GM19463 (cell line): ENCODE data around the gene GIPR.
"Not testable (repeated sequence)": the region's sequence is repeated elsewhere in the genome, so short reads cannot be mapped to it uniquely, and the experiment has no call there.

ENCODE experiments used
- ATAC-seq: cut with Tn5 transposase; IDR thresholded peaks from one replicate; pipeline ENCODE4 v1.9.1; 2021; ENCODE audit warnings: mild to moderate bottlenecking, moderate library complexity; ENCODE audit not compliant: unreplicated experiment

The GIPR gene

DNA sequence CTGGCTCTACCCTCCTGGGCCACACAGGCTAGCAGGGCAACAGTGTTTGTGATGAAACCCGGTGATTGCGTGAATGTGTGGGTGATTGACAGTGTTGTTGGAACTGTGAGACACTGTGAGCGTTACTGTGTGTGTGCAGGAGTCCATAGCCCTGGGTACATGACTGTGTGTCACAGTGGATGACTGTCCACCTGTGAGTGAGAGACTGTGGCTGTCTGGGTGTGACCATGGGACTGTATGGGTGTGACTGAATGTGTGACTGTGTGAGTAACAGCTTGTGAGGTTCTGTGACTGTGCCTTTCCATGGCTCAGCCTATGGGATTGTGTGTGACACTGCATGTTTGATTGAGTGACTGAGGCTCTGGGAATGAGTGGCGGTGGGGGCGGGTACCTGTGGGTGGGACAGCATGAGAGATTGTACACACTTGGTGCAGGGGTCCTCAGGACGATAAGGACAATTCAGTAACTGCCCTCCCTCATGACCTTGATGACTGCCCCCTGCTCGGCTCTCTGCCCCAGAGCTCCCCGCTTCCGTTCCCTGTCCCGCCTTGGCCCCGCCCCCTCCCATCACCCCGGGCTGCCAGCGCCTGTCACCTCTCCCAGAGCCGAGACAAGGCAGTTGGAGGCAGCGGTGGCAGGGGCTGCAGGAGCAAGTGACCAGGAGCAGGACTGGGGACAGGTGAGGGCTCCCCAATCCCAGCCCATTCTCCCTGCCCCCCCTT is at the start of gene GIPR:
GIPR (plus strand) TSS at position 602 of the 722 bp plus-strand sequence. CDS start 1,300 bp downstream, outside the sequence.
- ATAC-seq, result no peak

DNA sequence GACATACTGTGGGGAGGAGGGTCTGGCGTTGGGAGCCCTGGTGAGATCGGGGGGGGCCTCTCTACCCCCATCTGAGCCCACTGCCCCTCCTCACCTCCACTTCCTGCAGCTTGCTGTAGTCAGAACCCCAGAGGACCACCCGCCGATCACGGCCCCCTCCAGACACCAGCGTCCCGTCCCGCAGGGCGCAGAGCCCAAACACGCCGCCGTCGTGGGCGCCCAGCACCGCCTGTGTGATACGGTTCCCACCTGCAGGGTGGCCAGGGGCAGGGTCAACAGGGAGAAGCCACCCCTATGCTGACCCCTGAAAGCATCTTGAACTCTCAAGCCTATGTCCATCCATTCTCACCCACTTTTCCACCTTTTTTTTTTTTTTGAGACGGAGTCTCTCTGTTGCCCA is 46.6 kb upstream of the GIPR start:
- no peak for ATAC-seq

DNA sequence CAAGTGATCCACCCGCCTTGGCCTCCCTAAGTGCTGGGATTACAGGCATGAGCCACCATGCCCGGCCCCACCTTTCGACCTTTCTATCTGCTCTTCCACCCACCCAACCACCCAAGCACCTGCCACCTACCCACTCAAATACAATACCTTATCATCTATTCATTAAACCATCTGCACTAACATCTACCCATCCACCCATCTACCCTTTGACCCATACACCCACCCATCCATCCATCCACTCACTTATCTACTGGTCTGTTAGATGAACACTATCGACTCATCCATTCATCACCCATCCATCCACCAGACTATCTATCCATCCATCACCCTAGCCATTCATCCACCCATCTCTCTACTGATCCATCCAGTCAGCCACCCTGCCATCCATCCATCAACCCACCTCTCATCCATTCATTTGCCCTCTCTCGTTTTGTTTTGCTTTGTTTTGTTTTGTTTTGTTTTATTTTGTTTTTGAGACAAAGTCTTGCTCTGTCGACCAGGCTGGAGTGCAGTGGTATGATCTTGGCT is 46.0 kb upstream of the GIPR start:
- no peak for ATAC-seq

GRCh38 chr19:45623984-45624383 is 44.0 kb upstream of the GIPR start:
- ATAC-seq, result no peak

GRCh38 chr19:45628219-45628618 is 39.8 kb upstream of the GIPR start:
- ATAC-seq, result not testable (repeated sequence)

DNA sequence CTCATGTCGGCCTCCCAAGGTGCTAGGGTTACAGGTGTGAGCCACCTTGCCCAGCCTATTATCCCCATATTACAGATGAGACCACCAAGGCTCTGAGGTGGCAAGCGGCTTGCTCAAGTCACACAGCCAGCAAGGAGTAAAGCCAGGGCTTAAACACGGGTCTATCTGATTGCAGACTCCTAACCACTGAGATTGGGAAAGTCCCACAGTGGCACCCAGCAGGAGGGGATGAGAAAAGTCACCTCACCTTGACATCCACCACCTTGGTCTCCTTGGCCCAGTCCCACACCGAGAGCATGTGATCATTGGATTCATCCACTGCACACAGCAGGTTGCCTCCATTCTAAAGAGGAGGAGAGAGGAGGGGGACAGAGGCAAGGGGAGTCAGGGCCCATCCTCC is 38.3 kb upstream of the GIPR start:
- no peak for ATAC-seq

GRCh38 chr19:45630463-45630862 is 37.6 kb upstream of the GIPR start:
- no peak for ATAC-seq

- no peak for ATAC-seq
These were observed 35.4 kb upstream of the GIPR start for GRCh38 chr19:45632468-45633196.

- ATAC-seq, result no peak
These were observed 31.7 kb upstream of the GIPR start for GRCh38 chr19:45636275-45636674.

- ATAC-seq, result no peak
These were observed 31.1 kb upstream of the GIPR start for GRCh38 chr19:45636902-45637301.

DNA sequence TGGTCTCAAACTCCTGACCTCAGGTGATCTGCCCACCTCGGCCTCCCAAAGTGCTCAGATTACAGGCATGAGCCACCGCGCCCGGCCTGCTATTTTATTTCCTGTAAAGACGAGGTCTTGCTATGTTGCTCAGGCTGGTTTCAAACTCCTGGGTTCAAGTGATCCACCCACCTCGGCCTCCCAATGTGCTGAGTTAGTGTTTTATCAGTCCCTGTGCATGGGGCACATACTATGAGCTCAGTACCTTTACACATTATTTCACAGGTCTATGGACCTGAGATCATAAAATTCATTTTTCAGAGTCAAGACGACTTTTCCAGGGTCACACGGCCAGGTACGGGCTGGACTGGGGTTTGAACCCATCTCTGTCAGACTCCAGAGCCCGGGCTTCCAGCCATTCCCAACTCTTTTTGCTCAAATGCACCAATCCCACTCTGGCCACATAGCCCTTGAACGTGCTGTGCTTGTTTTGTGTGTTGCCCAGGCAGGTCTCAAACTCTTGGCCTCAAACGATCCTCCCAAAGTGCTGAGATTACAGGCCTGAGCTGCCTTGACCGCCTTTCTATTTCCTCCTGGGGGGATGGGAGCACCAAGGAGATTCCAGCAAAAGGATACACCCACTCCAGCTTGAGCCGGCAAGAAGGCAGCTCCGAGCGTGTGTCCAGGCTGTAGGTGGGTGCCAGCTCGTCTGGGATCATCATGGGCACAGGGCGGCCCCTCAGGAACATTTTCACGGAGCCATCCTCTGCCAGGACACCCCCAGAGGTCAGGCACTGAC is 29.9 kb upstream of the GIPR start:
- no peak for ATAC-seq

GRCh38 chr19:45638930-45639729 is 28.9 kb upstream of the GIPR start, which contains the start of gene EML2:
TSS of gene EML2 (minus strand) at chr19:45639397. CDS start at chr19:45639376, 21 bp downstream.
- ATAC-seq, result no peak

DNA sequence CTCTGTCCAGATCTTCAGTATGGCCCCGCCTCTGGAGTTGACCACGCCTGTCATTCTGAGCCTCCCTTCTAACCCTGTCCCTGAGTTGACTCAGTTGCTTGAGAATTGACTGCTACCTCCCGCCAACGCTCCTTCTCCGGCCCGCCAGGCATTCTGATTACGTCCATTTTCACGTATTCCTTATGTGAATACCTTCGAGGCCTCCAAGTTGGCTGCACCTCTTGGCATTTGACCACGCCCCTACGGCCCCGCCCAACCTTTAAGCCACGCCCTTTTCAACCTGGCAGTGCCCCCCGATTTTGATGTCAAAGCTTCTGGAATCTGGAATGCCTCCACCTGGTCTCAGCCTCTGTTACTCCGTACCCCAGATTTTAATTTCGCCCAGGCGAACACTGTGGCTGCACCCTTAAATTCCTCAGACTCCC is 27.2 kb upstream of the GIPR start:
- no peak for ATAC-seq

- peak; percentile 39 for ATAC-seq
These were observed 26.5 kb upstream of the GIPR start for GRCh38 chr19:45641274-45642105.

- ATAC-seq, result no peak
These were observed 24.7 kb upstream of the GIPR start for GRCh38 chr19:45643024-45643926.

DNA sequence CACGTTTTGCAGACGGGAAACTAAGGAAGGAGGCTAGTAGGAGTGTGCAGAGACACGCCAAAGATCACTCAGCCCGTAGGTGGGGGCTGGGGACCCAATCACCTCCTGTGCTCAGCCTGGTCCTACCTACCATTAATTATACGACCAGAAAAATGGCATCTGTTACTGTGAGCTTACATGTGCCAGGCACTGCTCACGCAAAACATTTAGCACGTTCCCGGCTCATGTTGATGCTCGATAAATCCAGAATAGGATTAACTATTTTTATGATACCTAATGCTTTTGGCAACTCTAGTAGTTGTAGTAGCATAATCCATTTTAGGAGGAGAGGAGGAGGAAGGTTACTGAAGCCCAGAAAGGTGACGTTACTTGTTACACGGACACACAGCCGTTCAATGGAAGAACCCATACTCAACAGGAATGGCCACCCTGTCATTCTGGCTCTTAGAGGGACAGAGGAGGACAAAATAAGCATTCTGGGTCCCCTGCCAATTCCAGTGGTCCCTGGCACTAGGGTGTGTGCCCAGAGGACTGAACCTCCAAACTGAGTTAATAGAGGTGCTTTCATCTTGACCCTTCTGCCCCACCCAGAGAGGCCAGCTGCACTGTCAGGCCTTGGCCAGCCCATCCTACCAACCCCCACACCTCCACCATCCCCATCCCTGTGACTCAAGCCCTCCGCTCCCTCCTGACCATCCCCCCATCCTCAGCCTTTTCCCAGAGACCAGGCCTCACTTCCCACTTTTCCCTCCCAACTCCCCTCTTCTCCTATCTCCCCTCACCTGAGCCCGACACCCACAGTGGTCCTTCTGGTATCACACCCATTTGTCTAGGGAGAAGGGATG is 23.9 kb upstream of the GIPR start:
- no peak for ATAC-seq

- ATAC-seq, result no peak
These were observed 22.9 kb upstream of the GIPR start for GRCh38 chr19:45645068-45645630.
